SU-DHL-6 (cell line): ENCODE measurements around the gene NCOA3.

Source experiments
- CTCF ChIP-seq: fragments of 200-600 bp; sonication (generic); IDR thresholded peaks from one replicate; pipeline ENCODE4 v1.5.1; 2017; ENCODE audit warnings: antibody characterized with exemption, mild to moderate bottlenecking, low read length, moderate library complexity; ENCODE audit not compliant: insufficient read depth, poor library complexity, severe bottlenecking
- EZH2phosphoT487 ChIP-seq: fragments of 200-600 bp; sonication (generic), shearing (Covaris generic); conservative IDR thresholded peaks from 2 replicates; pipeline ENCODE4 v1.6.1; 2018; ENCODE audit warnings: mild to moderate bottlenecking, antibody characterized with exemption, low read length, moderate library complexity, mixed read lengths

DNA sequence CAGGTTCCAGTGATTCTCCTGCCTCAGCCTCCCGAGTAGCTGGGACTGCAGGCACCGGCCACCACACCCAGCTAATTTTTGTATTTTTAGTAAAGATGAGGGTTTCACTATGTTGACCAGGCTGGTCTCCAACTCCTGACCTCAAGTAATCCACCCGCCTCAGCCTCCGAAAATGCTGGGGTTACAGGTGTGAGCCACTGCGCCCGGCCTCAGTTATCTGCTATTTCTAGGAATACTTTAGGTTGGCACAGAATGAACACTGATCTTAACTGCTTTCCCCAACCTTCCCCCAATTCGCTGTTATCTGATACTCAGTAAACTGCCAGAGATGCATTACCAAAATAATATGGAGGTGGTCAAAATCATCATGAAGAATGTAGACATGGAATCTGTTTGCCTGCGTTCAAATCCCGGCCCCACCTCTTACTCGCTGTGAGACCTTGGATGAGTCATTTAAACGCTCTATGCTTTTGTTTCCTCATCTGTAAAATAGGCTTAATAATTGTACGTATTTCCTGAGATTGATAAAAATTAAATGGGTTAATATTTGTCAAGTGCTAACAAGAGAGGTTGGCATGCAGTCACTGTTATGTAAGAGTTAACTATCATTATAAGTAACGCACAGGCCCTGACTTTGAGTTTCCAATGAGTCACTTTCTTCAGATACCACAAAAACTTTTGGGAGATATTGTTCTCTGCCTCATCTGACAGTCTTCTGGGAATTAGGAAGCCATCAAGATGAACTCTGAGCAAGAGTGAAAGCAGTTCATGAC lies 44.5 kb upstream of the NCOA3 start:
- TF ChIP-seq CTCF = no peak
- TF ChIP-seq EZH2phosphoT487 = no peak
